C4-2B (cell line): ENCODE results near the gene SSBP3.

ENCODE experiments used
- H3K27ac ChIP-seq: fragments of 450-650 bp; 2 replicates; pipeline ENCODE4 v1.5.1; 2017
- CTCF ChIP-seq: fragments of 450-650 bp; conservative IDR thresholded peaks from 2 replicates; pipeline ENCODE4 v1.5.1; 2017; ENCODE audit warnings: mild to moderate bottlenecking
- ZFX ChIP-seq: fragments of 450-650 bp; IDR thresholded peaks from 2 replicates; pipeline ENCODE4 v1.6.1; 2017

Gene SSBP3

DNA sequence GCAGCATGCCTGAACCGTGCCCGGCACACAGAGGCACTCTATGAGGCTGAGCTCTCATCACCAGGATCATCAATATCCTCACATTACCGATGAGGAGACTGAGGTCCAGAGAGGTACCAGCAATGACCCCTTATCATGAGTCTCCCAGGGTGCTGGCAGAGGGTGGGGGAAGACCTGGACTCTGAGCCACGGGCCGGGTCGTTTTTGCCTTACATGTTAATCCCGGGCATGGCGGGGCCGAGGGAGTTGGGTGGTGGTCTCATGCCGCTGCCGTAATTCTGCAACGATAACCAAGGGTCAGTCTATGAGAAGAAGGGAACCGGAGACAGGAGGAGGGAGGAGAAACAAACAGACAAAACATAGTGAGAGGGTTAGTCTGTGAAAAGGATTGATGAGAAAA is 163.2 kb downstream of the SSBP3 start:
- no peak overlapping the region for H3K27ac ChIP-seq
- no peak for TF ChIP-seq ZFX
- TF ChIP-seq CTCF, result no peak

DNA sequence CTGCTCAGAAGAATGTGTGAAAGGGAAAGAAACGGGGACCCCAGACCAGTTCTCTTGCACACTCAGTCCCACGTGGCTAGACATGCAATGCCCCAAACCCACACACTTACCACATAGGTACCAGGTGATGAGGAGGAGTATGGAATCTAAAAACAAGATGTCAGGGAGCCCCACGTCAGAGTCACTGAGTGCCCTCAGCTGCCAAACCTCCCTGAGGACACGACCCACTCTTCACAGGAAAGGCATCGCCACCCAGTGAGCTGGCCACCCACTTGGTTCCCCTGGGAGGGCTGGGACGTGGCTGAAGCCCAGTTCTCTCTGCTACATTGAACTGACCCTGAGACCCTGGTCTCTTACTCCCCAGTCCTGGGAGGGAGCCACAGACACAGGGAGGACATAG is 164.8 kb downstream of the SSBP3 start:
- H3K27ac ChIP-seq, result no peak overlapping the region
- TF ChIP-seq CTCF, result no peak
- TF ChIP-seq ZFX, result no peak

DNA sequence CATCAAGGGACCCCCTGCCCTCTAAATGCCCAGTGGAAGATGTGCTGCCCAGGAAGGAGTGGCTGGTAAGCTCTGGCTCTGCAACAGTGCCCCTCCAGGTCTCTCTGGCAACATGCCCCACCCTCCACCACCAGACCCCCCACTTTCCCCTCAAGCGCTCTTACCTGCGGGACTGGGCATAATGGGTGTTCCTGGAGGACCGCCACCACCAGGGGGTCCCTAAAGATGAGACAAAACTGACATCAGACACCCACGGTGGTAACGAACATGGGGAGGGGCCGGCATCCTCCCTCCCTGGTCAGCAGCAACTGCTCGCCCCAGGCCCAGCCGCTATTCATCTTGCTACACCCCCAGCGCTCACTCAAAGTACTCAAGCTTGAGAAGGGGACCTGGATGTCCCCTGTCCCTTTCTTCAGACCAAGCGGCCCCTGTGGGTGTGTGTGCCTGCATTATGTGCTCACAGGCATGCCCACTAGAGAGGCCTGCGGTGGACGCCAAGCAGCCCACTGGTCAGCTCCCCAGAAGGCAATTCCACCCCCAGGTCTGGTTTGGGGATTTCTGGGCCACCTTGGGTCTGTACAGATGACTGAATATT is 165.4 kb downstream of the SSBP3 start:
- TF ChIP-seq CTCF (no peak), ZFX (no peak)

DNA sequence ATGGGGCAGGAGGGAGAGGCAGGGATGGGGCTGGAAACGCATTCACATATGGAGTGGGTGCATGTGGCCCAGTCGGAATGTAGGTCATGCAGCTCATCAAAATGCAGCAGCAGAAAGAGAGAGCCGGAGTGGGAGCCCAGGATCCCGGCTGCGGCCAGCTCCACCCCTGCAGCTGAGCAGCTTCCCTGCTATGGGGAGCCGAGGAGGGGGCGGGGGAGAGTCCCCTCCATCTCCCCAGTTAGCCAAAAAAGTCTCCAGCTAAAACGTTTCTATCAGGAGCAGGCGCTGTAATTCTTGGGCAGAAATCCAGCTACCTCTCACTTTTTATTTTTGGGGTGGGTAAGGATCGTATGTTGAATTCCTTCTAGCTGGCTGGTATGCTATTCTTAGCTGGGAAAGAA is 166.6 kb downstream of the SSBP3 start:
- TF ChIP-seq ZFX, result no peak
- TF ChIP-seq CTCF, result no peak
- no peak overlapping the region for H3K27ac ChIP-seq

More for the DNA sequence above, 165.4 kb downstream of the SSBP3 start:
- no peak overlapping the region for H3K27ac ChIP-seq

- H3K27ac ChIP-seq, result no peak overlapping the region
- no peak for TF ChIP-seq ZFX
- TF ChIP-seq CTCF, result no peak
Measured at GRCh38 chr1:54239035-54239383, 167.2 kb downstream of the SSBP3 start.

DNA sequence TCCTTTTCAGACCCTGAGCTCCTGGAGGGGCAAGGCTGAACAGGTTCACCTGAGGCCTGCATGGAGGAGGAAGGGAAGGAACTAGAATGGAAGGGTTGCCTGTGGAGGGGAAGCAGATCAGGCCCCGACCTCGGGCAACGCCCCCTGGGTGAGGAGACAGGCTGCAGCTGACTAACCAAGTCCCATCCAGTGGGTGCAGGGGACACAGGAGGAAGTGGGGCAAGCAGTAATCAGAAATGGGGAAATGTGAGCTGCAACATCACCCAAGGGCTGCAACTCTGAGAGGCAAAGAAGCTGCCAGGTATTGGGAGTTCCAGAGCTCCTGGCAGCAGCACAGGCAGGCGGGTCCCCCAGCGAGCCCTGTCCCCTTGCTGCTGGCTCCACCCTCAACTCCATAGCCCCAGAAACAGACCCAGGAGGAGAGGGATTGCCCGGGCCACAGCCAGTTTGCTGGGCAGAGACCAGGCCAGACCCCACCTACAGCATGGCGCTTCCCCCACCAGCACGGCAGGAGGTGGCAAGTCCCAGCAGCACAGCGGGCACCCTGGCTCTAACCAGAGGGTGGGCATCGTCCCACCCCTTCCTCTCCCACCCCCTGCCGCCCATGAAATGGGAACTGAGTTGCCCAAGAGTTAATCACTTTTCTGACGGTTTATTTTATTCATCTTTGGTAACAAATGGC is 167.7 kb downstream of the SSBP3 start:
- no peak overlapping the region for H3K27ac ChIP-seq
- no peak for TF ChIP-seq ZFX
- TF ChIP-seq CTCF, result no peak

DNA sequence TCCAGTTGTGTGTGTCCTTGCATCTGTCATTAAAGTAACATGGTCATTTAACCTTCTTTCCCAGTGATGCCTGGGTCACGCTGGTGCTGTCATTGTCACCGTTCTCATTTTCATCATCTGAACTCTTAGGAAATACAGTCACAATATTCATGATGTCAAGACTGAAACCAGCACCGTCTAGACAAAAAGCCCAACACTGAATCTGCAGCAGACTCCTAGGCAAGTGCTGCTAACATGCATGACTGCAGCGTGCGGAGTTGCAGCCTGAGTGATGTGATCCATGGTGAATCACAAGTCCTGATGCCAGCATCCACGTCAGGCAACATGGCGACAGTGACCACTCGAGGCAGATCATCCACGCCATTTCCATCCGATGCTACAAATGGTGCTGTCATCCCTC is 168.6 kb downstream of the SSBP3 start:
- H3K27ac ChIP-seq, result no peak overlapping the region
- TF ChIP-seq ZFX (no peak), CTCF (no peak)
